HFF-Myc (cell line): Measurements from ENCODE around the gene PRICKLE2.
A peak's percentile ranks its signal among the peaks of the same experiment; 100 is the strongest.

ENCODE experiments used
- DNase-seq: peaks from one replicate; pipeline ENCODE4 v3.0.0-alpha.2; 2011; ENCODE audit warnings: low read depth; ENCODE audit errors: extremely low read depth
- H3K4me3 ChIP-seq: replicated peaks from 2 replicates; pipeline ENCODE4 v1.5.1; 2011; ENCODE audit warnings: low read depth, mild to moderate bottlenecking, control low read depth, low read length
- TF ChIP-seq, protein P1 (sequence below): IDR thresholded peaks from 2 replicates; pipeline ENCODE4 v1.5.1; 2012; ENCODE audit warnings: mild to moderate bottlenecking, low read depth, low read length, control low read depth; ENCODE audit errors: missing control alignments

Gene PRICKLE2

GRCh38 chr3:64239841-64240240, 14.6 kb upstream of the PRICKLE2 start:
- no peak for DNase-seq
- no peak overlapping the region for H3K4me3 ChIP-seq
- TF ChIP-seq, protein P1, sequence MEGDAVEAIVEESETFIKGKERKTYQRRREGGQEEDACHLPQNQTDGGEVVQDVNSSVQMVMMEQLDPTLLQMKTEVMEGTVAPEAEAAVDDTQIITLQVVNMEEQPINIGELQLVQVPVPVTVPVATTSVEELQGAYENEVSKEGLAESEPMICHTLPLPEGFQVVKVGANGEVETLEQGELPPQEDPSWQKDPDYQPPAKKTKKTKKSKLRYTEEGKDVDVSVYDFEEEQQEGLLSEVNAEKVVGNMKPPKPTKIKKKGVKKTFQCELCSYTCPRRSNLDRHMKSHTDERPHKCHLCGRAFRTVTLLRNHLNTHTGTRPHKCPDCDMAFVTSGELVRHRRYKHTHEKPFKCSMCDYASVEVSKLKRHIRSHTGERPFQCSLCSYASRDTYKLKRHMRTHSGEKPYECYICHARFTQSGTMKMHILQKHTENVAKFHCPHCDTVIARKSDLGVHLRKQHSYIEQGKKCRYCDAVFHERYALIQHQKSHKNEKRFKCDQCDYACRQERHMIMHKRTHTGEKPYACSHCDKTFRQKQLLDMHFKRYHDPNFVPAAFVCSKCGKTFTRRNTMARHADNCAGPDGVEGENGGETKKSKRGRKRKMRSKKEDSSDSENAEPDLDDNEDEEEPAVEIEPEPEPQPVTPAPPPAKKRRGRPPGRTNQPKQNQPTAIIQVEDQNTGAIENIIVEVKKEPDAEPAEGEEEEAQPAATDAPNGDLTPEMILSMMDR, result no peak

DNA sequence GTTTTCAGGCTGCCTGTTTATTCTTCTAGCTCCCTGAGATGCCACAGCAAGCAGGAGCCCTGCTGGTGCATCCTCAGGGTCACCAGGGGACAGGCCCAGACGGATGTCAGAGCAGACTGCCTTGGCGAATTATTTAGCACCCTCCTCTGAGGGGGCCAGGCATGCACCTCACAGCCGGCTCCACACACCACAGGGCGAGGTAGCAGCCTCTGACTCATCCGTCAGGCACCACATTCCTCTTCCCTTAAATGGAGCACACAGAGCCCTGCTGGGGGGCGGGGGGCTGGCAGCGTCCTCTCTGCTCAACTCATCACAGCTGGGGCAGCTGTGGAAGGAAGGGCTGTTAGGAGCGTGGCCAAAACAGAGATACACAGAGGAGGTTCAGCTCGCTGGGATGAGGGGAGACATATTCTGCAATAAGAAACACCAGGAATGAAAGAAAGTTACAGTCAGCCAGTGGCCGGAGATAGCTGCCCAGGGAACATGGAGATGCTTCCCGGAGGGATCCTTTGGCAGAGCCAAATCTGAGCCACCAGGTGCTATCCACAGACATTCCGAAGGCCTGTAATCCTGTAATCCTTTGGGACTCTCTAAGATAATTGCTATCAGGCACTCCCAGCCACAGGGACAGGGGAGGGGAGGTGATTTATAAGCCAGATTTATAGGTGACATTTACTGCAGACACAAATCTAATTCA, 13.9 kb upstream of the PRICKLE2 start:
- DNase-seq, result peak; percentile 92
- no peak overlapping the region for H3K4me3 ChIP-seq
- TF ChIP-seq, protein P1, result no peak

- no peak overlapping the region for H3K4me3 ChIP-seq
- TF ChIP-seq, protein P1, result no peak
- no peak for DNase-seq
Measured at GRCh38 chr3:64237083-64237482, 11.8 kb upstream of the PRICKLE2 start.

GRCh38 chr3:64235605-64236004, 10.3 kb upstream of the PRICKLE2 start:
- no peak overlapping the region for H3K4me3 ChIP-seq
- no peak for DNase-seq
- TF ChIP-seq, protein P1, result no peak

DNA sequence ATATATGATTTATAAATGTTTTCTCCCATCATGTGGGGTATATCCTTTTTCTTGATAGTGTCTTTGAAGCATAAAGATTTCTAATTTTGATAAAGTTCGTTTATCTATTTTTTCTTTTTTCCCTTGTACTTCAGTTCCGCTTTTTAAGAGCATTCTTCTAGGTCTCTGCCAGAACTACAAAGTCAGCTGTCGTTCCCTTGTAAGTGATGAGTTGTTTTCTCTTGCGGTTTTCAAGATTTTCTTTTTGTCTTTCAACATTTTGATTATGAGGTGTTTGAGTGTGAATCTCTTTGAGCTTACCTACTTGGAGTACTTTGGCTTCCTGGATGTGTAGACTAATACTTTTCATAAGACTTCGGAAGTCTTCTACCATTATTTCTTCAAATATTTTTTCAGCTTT, 9.3 kb upstream of the PRICKLE2 start:
- H3K4me3 ChIP-seq, result no peak overlapping the region
- DNase-seq, result no peak
- TF ChIP-seq, protein P1, result no peak

DNA sequence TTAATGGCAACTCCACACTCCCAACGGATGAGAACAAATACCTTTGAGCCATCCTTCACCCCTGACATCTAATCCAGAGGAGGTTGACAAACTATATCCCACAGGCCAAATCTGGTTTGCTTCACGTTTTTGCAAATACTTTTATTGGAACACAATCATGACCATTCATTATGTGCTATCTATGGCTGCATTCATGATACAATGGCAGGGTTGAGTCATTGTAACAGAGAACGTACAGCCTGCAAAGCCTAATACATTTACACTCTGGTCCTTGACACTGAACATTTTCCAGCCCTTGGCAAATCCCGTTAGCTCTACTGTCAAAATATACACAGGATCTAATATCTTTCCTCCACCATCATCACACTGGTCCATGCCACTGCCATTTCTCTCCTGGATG, 7.6 kb upstream of the PRICKLE2 start:
- TF ChIP-seq, protein P1, result no peak
- DNase-seq, result no peak

GRCh38 chr3:64229903-64230302, 4.6 kb upstream of the PRICKLE2 start:
- TF ChIP-seq, protein P1, result no peak
- DNase-seq, result no peak
- no peak overlapping the region for H3K4me3 ChIP-seq

More for the DNA sequence above, 7.6 kb upstream of the PRICKLE2 start:
- H3K4me3 ChIP-seq, result no peak overlapping the region
